K562 (cell line): ENCODE data around the gene RPTOR. TPM values are rescaled to one million over a fixed set of nuclear protein-coding genes. Genes with fewer than 3 reads are reported as not detected.

Experiments used
- ATAC-seq: fragments of 200-7000 bp; cut with Tn5 transposase; 3 replicates; pipeline ENCODE4 v1.9.1; 2020; ENCODE audit warnings: moderate library complexity
- BruUV-seq: library from RNA; stranded (reverse); fragments of 400-500 nt; replicated peaks from 2 replicates; lab custom pipeline; 2021; lab: Mats Ljungman, UMichigan
- CTCF ChIA-PET: fragments of 300-600 bp; formaldehyde crosslinking; extraction: SDS; loops from one replicate; lab custom pipeline; 2021; ENCODE audit warnings: low intra/inter-chr PET ratio; lab: Yijun Ruan, JAX
- POLR2A ChIA-PET: fragments of 300-600, 350-650 bp; sonication (Branson Sonifier 250); formaldehyde crosslinking; extraction: SDS; loops from one replicate; lab custom pipeline; 2021; ENCODE audit warnings: antibody characterized with exemption, inconsistent platforms; lab: Yijun Ruan, JAX
- DNase-seq, 4 experiments: peaks; one replicate each; pipeline versions ENCODE4 v3.0.0 to v3.0.0-alpha.2; 2011 to 2018; ENCODE audit warnings: low spot score in 3 of 4, mixed read lengths in 3 of 4; ENCODE audit errors: extremely low read depth in 1 of 4
- FAIRE-seq: peaks from 2 replicates; lab custom pipeline; 2011; peaks lifted over from hg19 to GRCh38; lab: Jason Lieb, UNC
- H2AFZ ChIP-seq: 2 replicates; pipeline ENCODE4 v1.6.0; 2011; ENCODE audit warnings: low read depth, low read length, control low read depth, inconsistent platforms
- H3K27ac ChIP-seq: fragments of 200-600 bp; 3 replicates; pipeline ENCODE4 v1.8.0; 2011; ENCODE audit warnings: low read depth, mild to moderate bottlenecking, control low read depth, inconsistent platforms, low read length, moderate library complexity, mixed read lengths; ENCODE audit errors: extremely low read depth
- H3K27me3 ChIP-seq, 2 experiments: fragments of 300-600 bp in 1 of 2; 2 replicates in 1 of 2; 3 replicates in 1 of 2; pipeline versions ENCODE4 v1.6.0 to v1.8.0; 2011; ENCODE audit warnings: inconsistent platforms in 2 of 2, low read length in 2 of 2, mild to moderate bottlenecking in 1 of 2, mixed read lengths in 1 of 2, moderate library complexity in 1 of 2; ENCODE audit not compliant: control insufficient read depth in 2 of 2, insufficient read depth in 2 of 2
- H3K36me3 ChIP-seq: fragments of 300-600 bp; 3 replicates; pipeline ENCODE4 v1.8.0; 2011; ENCODE audit warnings: mild to moderate bottlenecking, low read length, inconsistent platforms; ENCODE audit not compliant: control insufficient read depth, insufficient read depth
- H3K4me1 ChIP-seq, 2 experiments: fragments of 200-600 bp in 1 of 2; replicated peaks in 1 of 2; 2 replicates in 1 of 2; 3 replicates in 1 of 2; pipeline versions ENCODE4 v1.5.1 to v1.8.0; 2011; ENCODE audit warnings: inconsistent platforms in 2 of 2, low read length in 2 of 2, mild to moderate bottlenecking in 1 of 2, mixed read lengths in 1 of 2, moderate library complexity in 1 of 2; ENCODE audit not compliant: control insufficient read depth in 2 of 2, insufficient read depth in 2 of 2
- H3K4me2 ChIP-seq: 2 replicates; pipeline ENCODE4 v1.6.1; 2011; ENCODE audit warnings: low read length, control low read depth, inconsistent platforms, mixed read lengths; ENCODE audit not compliant: insufficient read depth
- H3K4me3 ChIP-seq: fragments of 200-600 bp; sonication (generic), shearing (Covaris generic); 2 replicates; pipeline ENCODE4 v1.5.1; 2016; ENCODE audit warnings: control low read depth, inconsistent platforms
- H3K79me2 ChIP-seq: fragments of 200-600 bp; 3 replicates; pipeline ENCODE4 v1.8.0; 2011; ENCODE audit warnings: low read length, inconsistent platforms; ENCODE audit not compliant: control insufficient read depth, insufficient read depth
- H3K9ac ChIP-seq, 2 experiments: 2 replicates each; pipeline versions ENCODE4 v1.6.0 to v1.6.1; 2011; ENCODE audit warnings: low read depth in 2 of 2, low read length in 2 of 2, control low read depth in 1 of 2, inconsistent platforms in 1 of 2, mild to moderate bottlenecking in 1 of 2, mixed read lengths in 1 of 2; ENCODE audit not compliant: insufficient read depth in 1 of 2
- H3K9me1 ChIP-seq: one replicate; pipeline ENCODE4 v1.6.0; 2011; ENCODE audit warnings: inconsistent platforms, mild to moderate bottlenecking, low read length, moderate library complexity; ENCODE audit not compliant: control insufficient read depth, insufficient read depth
- H3K9me3 ChIP-seq: replicated peaks from 2 replicates; pipeline ENCODE4 v1.5.1; 2011; ENCODE audit warnings: low read depth, low read length, inconsistent platforms; ENCODE audit not compliant: control insufficient read depth, insufficient read depth
- H4K20me1 ChIP-seq: replicated peaks from 2 replicates; pipeline ENCODE4 v1.6.1; 2011; ENCODE audit warnings: low read length, inconsistent platforms, mixed read lengths; ENCODE audit not compliant: control insufficient read depth, insufficient read depth
- BACH1 ChIP-seq: fragments of 200-800 bp; sonication (Bioruptor generic); IDR thresholded peaks from 2 replicates; pipeline ENCODE4 v1.6.1; 2016; ENCODE audit warnings: missing genetic modification characterization, missing compliant biosample characterization
- CBX3 ChIP-seq, 2 experiments: IDR thresholded peaks; 1 replicate in 1 of 2; 2 replicates in 1 of 2; pipeline ENCODE4 v1.6.1; 2012; ENCODE audit warnings: inconsistent platforms in 2 of 2, low read length in 2 of 2, borderline replicate concordance in 1 of 2, control low read depth in 1 of 2
- COPS2 ChIP-seq: fragments of 450-650 bp; conservative IDR thresholded peaks from 2 replicates; pipeline ENCODE4 v1.6.1; 2016; ENCODE audit warnings: mild to moderate bottlenecking, moderate library complexity
- DDX20 ChIP-seq: fragments of 450-650 bp; IDR thresholded peaks from 2 replicates; pipeline ENCODE4 v1.6.1; 2016; ENCODE audit warnings: missing genetic modification characterization, low read depth, mild to moderate bottlenecking, missing compliant biosample characterization, moderate library complexity
- HOXB6 ChIP-seq: fragments of 250-450 bp; sonication (Bioruptor Pico); IDR thresholded peaks from 2 replicates; pipeline ENCODE4 v1.5.1; 2022; ENCODE audit warnings: mild to moderate bottlenecking, borderline replicate concordance
- KDM5B ChIP-seq: fragments of 200-600 bp; sonication (generic); IDR thresholded peaks from 2 replicates; pipeline ENCODE4 v1.6.1; 2012; ENCODE audit warnings: low read depth, mild to moderate bottlenecking, moderate library complexity, low read length, control low read depth, inconsistent platforms; ENCODE audit not compliant: insufficient replicate concordance
- NFRKB ChIP-seq: fragments of 450-650 bp; IDR thresholded peaks from 2 replicates; pipeline ENCODE4 v1.6.1; 2016; ENCODE audit warnings: low read depth
- PCBP1 ChIP-seq: fragments of 200-400 bp; formaldehyde crosslinking; IDR thresholded peaks from 2 replicates; pipeline ENCODE4 v1.6.1; 2018; ENCODE audit warnings: mild to moderate bottlenecking, low read depth, low read length; ENCODE audit not compliant: poor library complexity, severe bottlenecking
- SIN3A ChIP-seq, 2 experiments: fragments of 150-350 bp in 1 of 2; IDR thresholded peaks; 2 replicates each; pipeline ENCODE4 v1.6.1; 2011 to 2016; ENCODE audit warnings: borderline replicate concordance in 2 of 2, low read depth in 2 of 2, low read length in 2 of 2, mild to moderate bottlenecking in 2 of 2, moderate library complexity in 2 of 2; ENCODE audit not compliant: control insufficient read depth in 1 of 2
- ZNF444 ChIP-seq: fragments of 250-450 bp; sonication (Bioruptor Pico); IDR thresholded peaks from 2 replicates; pipeline ENCODE4 v1.4.0; 2020; ENCODE audit warnings: mild to moderate bottlenecking, moderate library complexity
- ZNF785 ChIP-seq: fragments of 250-450 bp; sonication (Bioruptor Pico); IDR thresholded peaks from 2 replicates; pipeline ENCODE4 v1.4.0; 2020; ENCODE audit warnings: mild to moderate bottlenecking
- ZNF830 ChIP-seq: fragments of 250-450 bp; sonication (Bioruptor Pico); IDR thresholded peaks from 2 replicates; pipeline ENCODE4 v1.5.0; 2021; ENCODE audit warnings: mild to moderate bottlenecking
- WGBS: fragments of 100-300 bp; shearing (Covaris generic); methylation state at CpG from one replicate; pipeline ENCODE4 v1.1.6; 2016; ENCODE audit warnings: low coverage, mixed read lengths; ENCODE audit not compliant: insufficient coverage; ENCODE audit errors: missing lambda C conversion rate; 5-methylcytosine and 5-hydroxymethylcytosine counted together
- in situ Hi-C: fragments of 300-500 bp; cut with MboI; formaldehyde crosslinking; loops from 4 replicates; pipeline ENCODE4 v1.15.0; 2018; ENCODE audit warnings: inconsistent platforms, mixed read lengths
- intact Hi-C: fragments of 100-400 bp; cut with micrococcal nuclease; formaldehyde crosslinking; loops from 2 replicates; pipeline ENCODE4 v1.14.2; 2022
- polyA plus RNA-seq, 8 experiments: library from polyadenylated mRNA; depleted of rRNA in 4 of 8; stranded (reverse) in 5 of 8; unstranded in 3 of 8; fragments of >200 nt; fragmentation: Nextera tagmentation in 2 of 8; fragmentation: Illumina TruSeq in 1 of 8; extraction: Ambion mirVana in 2 of 8; extraction: Trizol in 1 of 8; gene quantifications; 2 replicates each; pipeline versions ENCODE4 v1.2.1 to v1.2.3, GENCODE V29; 2011 to 2014; ENCODE audit warnings: inconsistent platforms in 1 of 8, missing spikeins in 1 of 8
- total RNA-seq, 7 experiments: library from RNA; depleted of rRNA in 6 of 7; stranded (reverse); fragments of >200 nt in 6 of 7; fragmentation: Illumina TruSeq in 2 of 7; extraction: Trizol in 2 of 7; gene quantifications; 2 replicates each; pipeline versions ENCODE4 v1.2.1 to v1.2.3, GENCODE V29; 2011 to 2021; ENCODE audit warnings: low replicate concordance in 1 of 7
- TF ChIP-seq, protein P1 (sequence below): IDR thresholded peaks from 3 replicates; pipeline ENCODE4 v1.6.1; 2011; ENCODE audit warnings: borderline replicate concordance, mild to moderate bottlenecking; ENCODE audit not compliant: insufficient read length, insufficient read depth

RPTOR gene
- total and polyA plus RNA-seq, 9 of the 15 experiments (the other 6 are each of a cell fraction or from before 2014, with no cell fraction given), result 0.24 to 54.1 (median 10.2) TPM

DNA sequence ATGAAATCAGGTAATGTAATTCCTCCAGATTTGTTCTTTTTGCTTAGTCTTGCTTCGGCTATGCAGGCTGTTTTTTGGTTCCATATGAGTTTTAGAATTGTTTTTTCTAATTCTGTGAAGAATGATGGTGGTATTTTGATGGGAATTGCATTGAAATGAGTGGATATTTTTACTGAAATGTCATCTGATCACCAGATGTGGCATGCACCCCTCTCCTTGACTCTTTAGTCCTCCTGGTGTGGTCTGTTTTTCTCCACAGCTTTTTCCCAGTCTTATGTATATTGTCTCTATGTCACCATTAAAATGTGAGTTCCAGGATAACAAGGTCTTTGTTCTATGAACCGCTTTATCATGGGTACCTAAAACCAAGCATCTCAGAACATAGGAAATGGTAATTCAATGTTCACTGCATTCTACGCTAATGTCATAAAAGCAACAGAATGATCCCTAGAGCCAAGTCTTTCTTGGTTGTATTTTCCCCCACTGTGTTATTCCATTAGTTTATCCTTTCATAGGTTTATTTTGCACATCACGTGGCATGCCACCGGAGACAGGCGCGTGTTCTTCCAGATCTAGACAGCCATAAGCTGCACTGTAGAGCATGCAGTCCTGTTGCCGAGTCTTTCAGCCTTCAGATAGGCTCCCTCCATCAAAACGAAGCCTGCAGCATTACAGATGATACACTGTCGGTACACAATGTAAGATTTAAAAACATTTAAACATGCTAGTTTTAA is 172.5 kb downstream of the RPTOR start:
- ATAC-seq, result no peak
- no TSS peak for BruUV-seq
- H3K79me2 ChIP-seq, result peaks cover 31% of the 10 kb centered on the region
- H3K9me3 ChIP-seq, result no peaks in the 10 kb centered on the region
- peaks cover 0 to 8% of the 10 kb centered on the region in 2 experiments; a peak in 2 of 5 replicates for H3K4me1 ChIP-seq
- ChIA-PET CTCF (no interaction called here), POLR2A (interaction anchor here (0.6 to 1.5 kb wide), 2 partner anchors 12 to 50 kb away, joined by 3 to 4 read pairs; no protein-coding TSS in a partner anchor)
- H3K9ac ChIP-seq, result no peak overlapping the region
- no peak for FAIRE-seq
- no peaks in the 10 kb centered on the region for H3K9me1 ChIP-seq
- no peak overlapping the region for H3K4me3 ChIP-seq
- peaks cover 10% of the 10 kb centered on the region for H4K20me1 ChIP-seq
- no peaks in the 10 kb centered on the region for H3K36me3 ChIP-seq
- H3K4me2 ChIP-seq, result no peak overlapping the region
- no peak overlapping the region for H3K27ac ChIP-seq
- intact Hi-C loops, result no loop called here
- no peaks in the 10 kb centered on the region for H3K27me3 ChIP-seq
- in situ Hi-C loops, result no loop called here
- no peak overlapping the region for H2AFZ ChIP-seq
- DNase-seq, result no peak
- 96% methylated on average over 10 of the region's 10 CpGs for whole genome bisulfite sequencing
- TF ChIP-seq DDX20 (tag), result no peak
- TF ChIP-seq KDM5B, result no peak
- TF ChIP-seq, protein P1, sequence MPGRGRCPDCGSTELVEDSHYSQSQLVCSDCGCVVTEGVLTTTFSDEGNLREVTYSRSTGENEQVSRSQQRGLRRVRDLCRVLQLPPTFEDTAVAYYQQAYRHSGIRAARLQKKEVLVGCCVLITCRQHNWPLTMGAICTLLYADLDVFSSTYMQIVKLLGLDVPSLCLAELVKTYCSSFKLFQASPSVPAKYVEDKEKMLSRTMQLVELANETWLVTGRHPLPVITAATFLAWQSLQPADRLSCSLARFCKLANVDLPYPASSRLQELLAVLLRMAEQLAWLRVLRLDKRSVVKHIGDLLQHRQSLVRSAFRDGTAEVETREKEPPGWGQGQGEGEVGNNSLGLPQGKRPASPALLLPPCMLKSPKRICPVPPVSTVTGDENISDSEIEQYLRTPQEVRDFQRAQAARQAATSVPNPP, result no peak
- TF ChIP-seq BACH1 (tag), result no peak
- TF ChIP-seq SIN3A (IDR thresholded peaks at IDR 0.05; ENCODE audit: borderline replicate concordance in 2 of 2, control insufficient read depth in 1 of 2, low read depth in 2 of 2, low read length in 2 of 2), result no peak
- no peak for TF ChIP-seq ZNF785 (CRISPR knock-in tag)
- TF ChIP-seq NFRKB, result no peak
- no peak for TF ChIP-seq CBX3 (IDR thresholded peaks at IDR 0.05; ENCODE audit: borderline replicate concordance in 1 of 2, low read length in 2 of 2)
- TF ChIP-seq HOXB6 (CRISPR knock-in tag), result no peak
- no peak for TF ChIP-seq ZNF444 (CRISPR knock-in tag)
- TF ChIP-seq COPS2, result no peak
- no peak for TF ChIP-seq ZNF830 (CRISPR knock-in tag)
- no peak for TF ChIP-seq PCBP1
